H1 (cell line): ENCODE measurements around the gene TEK. TPM values are rescaled to one million over a fixed set of nuclear protein-coding genes. Genes with fewer than 3 reads are reported as not detected.

Source experiments
- CTCF ChIA-PET: fragments of 300-600 bp; sonication (Branson Sonifier 250); formaldehyde crosslinking; loops from one replicate; lab custom pipeline; 2021; ENCODE audit not compliant: partially characterized antibody; lab: Charles Lee
- POLR2A ChIA-PET: fragments of 300-600 bp; sonication (Branson Sonifier 250); formaldehyde crosslinking; loops from one replicate; lab custom pipeline; 2021; ENCODE audit warnings: inconsistent platforms; ENCODE audit not compliant: partially characterized antibody; lab: Charles Lee
- DNase-seq, 2 experiments: peaks; one replicate each; pipeline versions ENCODE4 v3.0.0 to v3.0.0-alpha.2; 2010 to 2022; ENCODE audit warnings: low spot score in 2 of 2, low read depth in 1 of 2, mixed read lengths in 1 of 2
- FAIRE-seq: peaks from 2 replicates; lab custom pipeline; 2011; peaks lifted over from hg19 to GRCh38; lab: Jason Lieb, UNC
- H2AFZ ChIP-seq: 2 replicates; pipeline ENCODE4 v1.8.1; 2012; ENCODE audit warnings: low read length, inconsistent platforms
- H2AK5ac ChIP-seq: 2 replicates; pipeline ENCODE4 v1.6.1; 2013; ENCODE audit warnings: low read depth, low read length
- H2BK120ac ChIP-seq: replicated peaks from 2 replicates; pipeline ENCODE3; 2013; ENCODE audit warnings: low read depth, low read length, inconsistent platforms
- H2BK12ac ChIP-seq: 2 replicates; pipeline ENCODE4 v1.6.1; 2013; ENCODE audit warnings: low read depth, low read length
- H2BK15ac ChIP-seq: 2 replicates; pipeline ENCODE4 v1.6.1; 2013; ENCODE audit warnings: low read length
- H2BK20ac ChIP-seq: 2 replicates; pipeline ENCODE4 v1.6.1; 2013; ENCODE audit warnings: low read length
- H2BK5ac ChIP-seq: 2 replicates; pipeline ENCODE4 v1.6.1; 2013; ENCODE audit warnings: low read depth, low read length
- H3K14ac ChIP-seq: 2 replicates; pipeline ENCODE4 v1.6.1; 2013; ENCODE audit warnings: inconsistent platforms; ENCODE audit not compliant: insufficient read length
- H3K18ac ChIP-seq: 2 replicates; pipeline ENCODE4 v1.6.1; 2013; ENCODE audit warnings: low read length; ENCODE audit errors: extremely low read depth
- H3K23ac ChIP-seq: 2 replicates; pipeline ENCODE4 v1.6.1; 2013; ENCODE audit warnings: inconsistent platforms; ENCODE audit not compliant: insufficient read length
- H3K23me2 ChIP-seq: 2 replicates; pipeline ENCODE4 v1.6.1; 2013; ENCODE audit warnings: low read depth, low read length
- H3K27ac ChIP-seq: 2 replicates; pipeline ENCODE4 v1.6.1; 2011; ENCODE audit warnings: low read depth, low read length, inconsistent platforms
- H3K27me3 ChIP-seq, 4 experiments: replicated peaks in 1 of 4; 1 replicate in 1 of 4; 2 replicates in 3 of 4; pipeline versions ENCODE4 v1.6.1 to v1.8.1; 2011 to 2013; ENCODE audit warnings: low read length in 3 of 4, mild to moderate bottlenecking in 3 of 4, inconsistent platforms in 2 of 4, mixed read lengths in 2 of 4, moderate library complexity in 1 of 4; ENCODE audit not compliant: control insufficient read depth in 3 of 4, insufficient read depth in 3 of 4; ENCODE audit errors: extremely low read depth in 1 of 4
- H3K36me3 ChIP-seq, 4 experiments: 2 replicates each; pipeline versions ENCODE4 v1.6.1 to v1.8.1; 2011 to 2013; ENCODE audit warnings: mild to moderate bottlenecking in 4 of 4, low read length in 3 of 4, moderate library complexity in 2 of 4, control low read depth in 1 of 4, inconsistent platforms in 1 of 4; ENCODE audit not compliant: insufficient read depth in 4 of 4, control insufficient read depth in 2 of 4
- H3K4ac ChIP-seq: replicated peaks from 2 replicates; pipeline ENCODE3; 2013; ENCODE audit warnings: low read length, low read depth, mixed read lengths, inconsistent platforms; ENCODE audit not compliant: insufficient read length
- H3K4me1 ChIP-seq, 4 experiments: replicated peaks in 1 of 4; 1 replicate in 1 of 4; 2 replicates in 3 of 4; pipeline versions ENCODE4 v1.6.1 to v1.8.1; 2011 to 2013; ENCODE audit warnings: low read length in 3 of 4, inconsistent platforms in 2 of 4, mixed read lengths in 1 of 4; ENCODE audit not compliant: insufficient read depth in 4 of 4, control insufficient read depth in 3 of 4
- H3K4me2 ChIP-seq, 2 experiments: 2 replicates each; pipeline versions ENCODE4 v1.6.1 to v1.8.1; 2011 to 2013; ENCODE audit warnings: low read depth in 2 of 2, low read length in 2 of 2, control low read depth in 1 of 2, inconsistent platforms in 1 of 2, mild to moderate bottlenecking in 1 of 2; ENCODE audit not compliant: insufficient read depth in 1 of 2
- H3K4me3 ChIP-seq, 4 experiments: fragments of 200-600, 300-600 bp in 1 of 4; sonication (generic), shearing (Covaris generic), sonication (Bioruptor Twin) in 1 of 4; 2 replicates each; pipeline versions ENCODE4 v1.5.1 to v1.8.1; 2011 to 2016; ENCODE audit warnings: low read length in 4 of 4, low read depth in 3 of 4, control low read depth in 2 of 4, inconsistent platforms in 2 of 4, mild to moderate bottlenecking in 2 of 4, mixed read lengths in 1 of 4, moderate library complexity in 1 of 4; ENCODE audit not compliant: insufficient read depth in 2 of 4; ENCODE audit errors: extremely low read depth in 1 of 4
- H3K56ac ChIP-seq: replicated peaks from 2 replicates; pipeline ENCODE3; 2013; ENCODE audit warnings: low read depth, mild to moderate bottlenecking, mixed read lengths, low read length, inconsistent platforms; ENCODE audit not compliant: insufficient read length
- H3K79me1 ChIP-seq: 2 replicates; pipeline ENCODE4 v1.6.1; 2013; ENCODE audit warnings: low read depth, low read length, control low read depth
- H3K79me2 ChIP-seq, 2 experiments: 2 replicates each; pipeline versions ENCODE4 v1.6.1 to v1.8.1; 2012 to 2013; ENCODE audit warnings: low read length in 2 of 2, mild to moderate bottlenecking in 2 of 2, inconsistent platforms in 1 of 2; ENCODE audit not compliant: insufficient read depth in 2 of 2, control insufficient read depth in 1 of 2
- H3K9ac ChIP-seq, 4 experiments: replicated peaks in 1 of 4; 1 replicate in 1 of 4; 2 replicates in 3 of 4; pipeline versions ENCODE4 v1.6.1 to v1.8.1; 2011 to 2013; ENCODE audit warnings: low read depth in 3 of 4, low read length in 3 of 4, control low read depth in 2 of 4, mild to moderate bottlenecking in 2 of 4, moderate library complexity in 2 of 4, inconsistent platforms in 1 of 4; ENCODE audit errors: extremely low read depth in 1 of 4
- H3K9me3 ChIP-seq, 2 experiments: 2 replicates each; pipeline versions ENCODE4 v1.6.1 to v1.8.1; 2012 to 2013; ENCODE audit warnings: mild to moderate bottlenecking in 2 of 2, moderate library complexity in 2 of 2, control low read depth in 1 of 2, inconsistent platforms in 1 of 2, low read depth in 1 of 2, low read length in 1 of 2, mixed read lengths in 1 of 2; ENCODE audit not compliant: insufficient read depth in 2 of 2
- H4K20me1 ChIP-seq, 2 experiments: replicated peaks in 1 of 2; 2 replicates each; pipeline versions ENCODE3 to v1.8.1; 2011 to 2013; ENCODE audit warnings: inconsistent platforms in 2 of 2, low read length in 2 of 2, mild to moderate bottlenecking in 1 of 2; ENCODE audit not compliant: insufficient read depth in 2 of 2, control insufficient read depth in 1 of 2
- H4K5ac ChIP-seq: 2 replicates; pipeline ENCODE4 v1.6.1; 2013; ENCODE audit warnings: low read length, low read depth, mixed read lengths, inconsistent platforms; ENCODE audit not compliant: insufficient read length
- H4K8ac ChIP-seq: 2 replicates; pipeline ENCODE4 v1.8.0; 2013; ENCODE audit warnings: mild to moderate bottlenecking, moderate library complexity, low read length, inconsistent platforms; ENCODE audit not compliant: insufficient read depth; ENCODE audit errors: extremely low read depth
- H4K91ac ChIP-seq: replicated peaks from 2 replicates; pipeline ENCODE3; 2013; ENCODE audit warnings: low read length, mixed read lengths, inconsistent platforms; ENCODE audit not compliant: insufficient read length
- CEBPB ChIP-seq: IDR thresholded peaks from 2 replicates; pipeline ENCODE4 v1.6.1; 2012; ENCODE audit warnings: low read depth, low read length
- CHD1 ChIP-seq: IDR thresholded peaks from 2 replicates; pipeline ENCODE4 v1.6.1; 2012; ENCODE audit warnings: low read depth, low read length, improper control_type of control experiment
- CTCF ChIP-seq, 3 experiments: IDR thresholded peaks; 1 replicate in 2 of 3; 2 replicates in 1 of 3; pipeline versions ENCODE4 v1.5.1 to v1.6.1; 2011; ENCODE audit warnings: low read length in 3 of 3, mild to moderate bottlenecking in 3 of 3, inconsistent platforms in 2 of 3, low read depth in 1 of 3, moderate library complexity in 1 of 3; ENCODE audit not compliant: insufficient read depth in 1 of 3; ENCODE audit errors: control extremely low read depth in 1 of 3
- MAX ChIP-seq: IDR thresholded peaks from 2 replicates; pipeline ENCODE4 v1.6.1; 2012; ENCODE audit warnings: inconsistent platforms
- WGBS, 2 experiments: shearing (Covaris generic) in 1 of 2; methylation state at CpG; one replicate each; pipeline versions ENCODE4 v1.1.6 to v1.1.7; 2013 to 2015; ENCODE audit warnings: low lambda C conversion rate in 2 of 2, mixed read lengths in 2 of 2, inconsistent platforms in 1 of 2, low coverage in 1 of 2, missing lambda C conversion rate in 1 of 2; ENCODE audit not compliant: insufficient replicate concordance in 2 of 2, insufficient coverage in 1 of 2, insufficient read length in 1 of 2; ENCODE audit errors: extremely low coverage in 1 of 2, missing lambda C conversion rate in 1 of 2; 5-methylcytosine and 5-hydroxymethylcytosine counted together
- polyA plus RNA-seq, 7 experiments: library from polyadenylated mRNA; depleted of rRNA in 3 of 7; stranded (reverse) in 5 of 7; unstranded in 2 of 7; fragments of >200 nt in 5 of 7; fragments of 200-250 nt in 2 of 7; gene quantifications; 1 replicate in 5 of 7; 2 replicates in 1 of 7; 4 replicates in 1 of 7; pipeline versions ENCODE4 v1.2.1 to v1.2.3, GENCODE V29; 2011 to 2013; ENCODE audit warnings: missing spikeins in 2 of 7, mixed read lengths in 2 of 7
- total RNA-seq: library from RNA; stranded (reverse); fragmentation: NEBNext Ultra II Directional; extraction: Animal tissue kit (Norgen Biotek cat#: 25700); gene quantifications from 2 replicates; pipeline ENCODE4 v1.2.1, GENCODE V29; 2021

Gene TEK
- total and polyA plus RNA-seq, 2 of the 8 experiments (the other 6 are each of a cell fraction or from before 2014, with no cell fraction given): 11.0 to 35.8 TPM

GRCh38 chr9:27260789-27261516 lies 151.9 kb downstream of the TEK start:
- 85% methylated on average over 8 of the region's 8 CpGs; no CpG with 5 or more reads in 1 of the 2 experiments for WGBS, 2 experiments

More at GRCh38 chr9:27260789-27261516, 151.9 kb downstream of the TEK start:
- TF ChIP-seq MAX (no peak), CHD1 (no peak), CEBPB (no peak), CTCF (IDR thresholded peaks at IDR 0.05; ENCODE audit: control extremely low read depth in 1 of 3, insufficient read depth in 1 of 3, low read depth in 1 of 3, low read length in 3 of 3) (peak in 1 of 3 experiments; percentile 17; a peak in 1 of 4 replicates)
- no peak overlapping the region for H3K27ac ChIP-seq
- no peak overlapping the region for H3K18ac ChIP-seq
- H2BK15ac ChIP-seq: no peak overlapping the region
- H3K23me2 ChIP-seq: no peaks in the 10 kb centered on the region
- H2BK20ac ChIP-seq: no peak overlapping the region
- H2BK5ac ChIP-seq: no peak overlapping the region
- no peak overlapping the region for H3K4ac ChIP-seq
- FAIRE-seq: no peak
- no peaks in the 10 kb centered on the region for H3K79me1 ChIP-seq
- H2BK120ac ChIP-seq: no peak overlapping the region
- no peak overlapping the region for H4K91ac ChIP-seq
- H3K27me3 ChIP-seq: no peaks in the 10 kb centered on the region
- no peak overlapping the region for H4K5ac ChIP-seq
- H4K20me1 ChIP-seq: no peaks in the 10 kb centered on the region
- peak overlapping the region; percentile 42; the same call in 1 of the 2 replicates for H2BK12ac ChIP-seq
- H3K79me2 ChIP-seq: no peaks in the 10 kb centered on the region
- H3K9me3 ChIP-seq: no peaks in the 10 kb centered on the region
- no peak for DNase-seq
- peaks cover 0 to 5% (median 0%) of the 10 kb centered on the region in 4 experiments; a peak in 2 of 7 replicates for H3K4me1 ChIP-seq
- no peak overlapping the region for H2AFZ ChIP-seq
- no peak overlapping the region for H2AK5ac ChIP-seq
- no peak overlapping the region for H3K14ac ChIP-seq
- H3K4me3 ChIP-seq: no peak overlapping the region
- H3K36me3 ChIP-seq: no peaks in the 10 kb centered on the region
- ChIA-PET CTCF (interaction anchor here (0.7 to 5.5 kb wide), 6 partner anchors 12 to 288 kb away, joined by 3 to 39 read pairs (median 10); no protein-coding TSS in a partner anchor), POLR2A (interaction anchor here (1.0 kb wide), 1 partner anchor 10 kb away, joined by 3 read pairs; no protein-coding TSS in a partner anchor)
- H3K4me2 ChIP-seq: no peak overlapping the region
- no peak overlapping the region for H3K9ac ChIP-seq
- no peak overlapping the region for H4K8ac ChIP-seq
- H3K56ac ChIP-seq: no peak overlapping the region
- no peak overlapping the region for H3K23ac ChIP-seq
